H7 (cell line): ENCODE data around the gene OR3A1. TPM values are rescaled to one million over a fixed set of nuclear protein-coding genes. Genes with fewer than 3 reads are reported as not detected.
"Not testable (repeated sequence)": the region's sequence is repeated elsewhere in the genome, so short reads cannot be mapped to it uniquely, and the experiment has no call there.

Source experiments
- DNase-seq: peaks from one replicate; pipeline ENCODE4 v3.0.0; 2012
- H3K27me3 ChIP-seq: 2 replicates; pipeline ENCODE4 v1.6.0; 2011; ENCODE audit warnings: mild to moderate bottlenecking, low read length; ENCODE audit not compliant: control insufficient read depth, insufficient read depth
- H3K36me3 ChIP-seq: replicated peaks from 2 replicates; pipeline ENCODE4 v1.5.1; 2011; ENCODE audit warnings: low read length; ENCODE audit not compliant: control insufficient read depth, insufficient read depth
- H3K4me3 ChIP-seq: 2 replicates; pipeline ENCODE4 v1.5.1; 2011; ENCODE audit warnings: low read depth, mild to moderate bottlenecking, control low read depth, low read length, moderate library complexity; ENCODE audit not compliant: insufficient read depth
- total RNA-seq: library from RNA; depleted of rRNA; stranded (reverse); fragments of >200 nt; shearing (Covaris generic); gene quantifications from 2 replicates; pipeline ENCODE4 v1.2.3, GENCODE V29; 2014; rRNA removed

Gene OR3A1
- total RNA-seq: not detected in 2 replicates

- Histone ChIP-seq H3K27me3 (no peaks in the 10 kb centered on the region), H3K4me3 (no peak within 1 kb of the TSS), H3K36me3 (no peaks in the 10 kb centered on the region)
- no peak for DNase-seq
Measured at GRCh38 chr17:3298260-3298659, at the start of gene OR3A1. OR3A1 (minus strand) TSS chr17:3298360; CDS start chr17:3292582, 5,778 bp downstream.

GRCh38 chr17:3342782-3343181, 44.6 kb upstream of the OR3A1 start:
- not testable (repeated sequence) for H3K27me3 ChIP-seq, DNase-seq, H3K36me3 ChIP-seq, H3K4me3 ChIP-seq

GRCh38 chr17:3335876-3336275, 37.7 kb upstream of the OR3A1 start:
- H3K4me3 ChIP-seq: no peak overlapping the region
- H3K27me3 ChIP-seq: no peaks in the 10 kb centered on the region
- no peaks in the 10 kb centered on the region for H3K36me3 ChIP-seq
- no peak for DNase-seq

GRCh38 chr17:3318336-3318735, 20.2 kb upstream of the OR3A1 start:
- Histone ChIP-seq H3K36me3 (no peaks in the 10 kb centered on the region), H3K4me3 (no peak overlapping the region), H3K27me3 (no peaks in the 10 kb centered on the region)
- no peak for DNase-seq

- no peaks in the 10 kb centered on the region for H3K36me3 ChIP-seq
- no peaks in the 10 kb centered on the region for H3K27me3 ChIP-seq
Measured at GRCh38 chr17:3316836-3317235, 18.7 kb upstream of the OR3A1 start.

GRCh38 chr17:3308603-3309002, 10.4 kb upstream of the OR3A1 start:
- H3K36me3 ChIP-seq: no peaks in the 10 kb centered on the region
- H3K27me3 ChIP-seq: no peaks in the 10 kb centered on the region
- no peak for DNase-seq
- no peak overlapping the region for H3K4me3 ChIP-seq

More at GRCh38 chr17:3316836-3317235, 18.7 kb upstream of the OR3A1 start:
- no peak for DNase-seq
- H3K4me3 ChIP-seq: no peak overlapping the region

- Histone ChIP-seq H3K36me3 (no peaks in the 10 kb centered on the region), H3K4me3 (no peak overlapping the region), H3K27me3 (no peaks in the 10 kb centered on the region)
- no peak for DNase-seq
Measured at GRCh38 chr17:3295632-3296031, 2.5 kb downstream of the OR3A1 start.

- not testable (repeated sequence) for H3K4me3 ChIP-seq, DNase-seq, H3K27me3 ChIP-seq, H3K36me3 ChIP-seq
Measured at GRCh38 chr17:3293548-3293947, 4.6 kb downstream of the OR3A1 start.

- Histone ChIP-seq H3K27me3 (no peaks in the 10 kb centered on the region), H3K4me3 (no peak overlapping the region)
- no peak for DNase-seq
Measured at GRCh38 chr17:3282901-3283300, 15.3 kb downstream of the OR3A1 start.

GRCh38 chr17:3276126-3276525, 22.0 kb downstream of the OR3A1 start:
- Histone ChIP-seq H3K27me3 (no peaks in the 10 kb centered on the region), H3K36me3 (no peaks in the 10 kb centered on the region), H3K4me3 (no peak overlapping the region)
- no peak for DNase-seq

More at GRCh38 chr17:3282901-3283300, 15.3 kb downstream of the OR3A1 start:
- H3K36me3 ChIP-seq: no peaks in the 10 kb centered on the region

GRCh38 chr17:3271072-3271848, 26.9 kb downstream of the OR3A1 start:
- no peak for DNase-seq
- H3K4me3 ChIP-seq: no peak overlapping the region
- H3K36me3 ChIP-seq: no peaks in the 10 kb centered on the region
- H3K27me3 ChIP-seq: no peaks in the 10 kb centered on the region

GRCh38 chr17:3260600-3260999, 37.6 kb downstream of the OR3A1 start:
- H3K27me3 ChIP-seq: no peaks in the 10 kb centered on the region
- no peaks in the 10 kb centered on the region for H3K36me3 ChIP-seq
- no peak for DNase-seq
- H3K4me3 ChIP-seq: no peak overlapping the region

GRCh38 chr17:3260163-3260562, 38.0 kb downstream of the OR3A1 start:
- H3K36me3 ChIP-seq: no peaks in the 10 kb centered on the region
- DNase-seq: no peak
- no peak overlapping the region for H3K4me3 ChIP-seq
- no peaks in the 10 kb centered on the region for H3K27me3 ChIP-seq

- Histone ChIP-seq H3K36me3 (no peaks in the 10 kb centered on the region), H3K27me3 (no peaks in the 10 kb centered on the region), H3K4me3 (no peak overlapping the region)
- no peak for DNase-seq
Measured at GRCh38 chr17:3256575-3256974, 41.6 kb downstream of the OR3A1 start.

- not testable (repeated sequence) for H3K27me3 ChIP-seq, H3K4me3 ChIP-seq
Measured at GRCh38 chr17:3249013-3249412, 49.1 kb downstream of the OR3A1 start.

More at GRCh38 chr17:3249013-3249412, 49.1 kb downstream of the OR3A1 start:
- DNase-seq, H3K36me3 ChIP-seq: not testable (repeated sequence)
